ENCODE measurements around the gene AIP.

DNA sequence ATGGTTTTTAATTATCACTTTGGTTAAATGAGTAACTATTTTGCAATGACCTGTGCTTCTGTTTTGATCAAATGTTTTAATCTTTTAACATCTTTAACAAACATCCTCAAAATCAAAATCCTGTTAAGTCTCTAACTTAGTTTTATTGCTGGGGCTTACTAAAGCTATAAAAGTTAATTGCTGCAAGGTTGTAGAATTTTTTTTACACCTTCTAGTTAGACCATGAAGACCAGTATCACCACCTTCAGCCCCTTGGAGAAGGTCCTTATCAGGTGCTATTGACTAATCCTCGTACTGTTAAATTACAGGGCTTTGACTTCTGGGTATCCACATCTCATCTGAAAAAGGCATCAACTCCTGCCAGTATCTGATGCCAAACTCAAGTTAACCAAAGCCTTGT, 52.7 kb downstream of the AIP start:
- TF ChIP-seq, protein P1, sequence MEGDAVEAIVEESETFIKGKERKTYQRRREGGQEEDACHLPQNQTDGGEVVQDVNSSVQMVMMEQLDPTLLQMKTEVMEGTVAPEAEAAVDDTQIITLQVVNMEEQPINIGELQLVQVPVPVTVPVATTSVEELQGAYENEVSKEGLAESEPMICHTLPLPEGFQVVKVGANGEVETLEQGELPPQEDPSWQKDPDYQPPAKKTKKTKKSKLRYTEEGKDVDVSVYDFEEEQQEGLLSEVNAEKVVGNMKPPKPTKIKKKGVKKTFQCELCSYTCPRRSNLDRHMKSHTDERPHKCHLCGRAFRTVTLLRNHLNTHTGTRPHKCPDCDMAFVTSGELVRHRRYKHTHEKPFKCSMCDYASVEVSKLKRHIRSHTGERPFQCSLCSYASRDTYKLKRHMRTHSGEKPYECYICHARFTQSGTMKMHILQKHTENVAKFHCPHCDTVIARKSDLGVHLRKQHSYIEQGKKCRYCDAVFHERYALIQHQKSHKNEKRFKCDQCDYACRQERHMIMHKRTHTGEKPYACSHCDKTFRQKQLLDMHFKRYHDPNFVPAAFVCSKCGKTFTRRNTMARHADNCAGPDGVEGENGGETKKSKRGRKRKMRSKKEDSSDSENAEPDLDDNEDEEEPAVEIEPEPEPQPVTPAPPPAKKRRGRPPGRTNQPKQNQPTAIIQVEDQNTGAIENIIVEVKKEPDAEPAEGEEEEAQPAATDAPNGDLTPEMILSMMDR (IDR thresholded peaks at IDR 0.05), result no peak
- TF ChIP-seq POLR2A (IDR thresholded peaks at IDR 0.05), result no peak

All from testis (tissue), 2 donors.